Panc1 (cell line): ENCODE measurements around the gene VPS36.

Experiments
- CTCF ChIP-seq: fragments of 450-650 bp; IDR thresholded peaks from 2 replicates; pipeline ENCODE4 v1.5.1; 2017; ENCODE audit warnings: mild to moderate bottlenecking
- POLR2AphosphoS5 ChIP-seq: IDR thresholded peaks from 2 replicates; pipeline ENCODE4 v1.6.1; 2012; ENCODE audit warnings: mild to moderate bottlenecking, low read depth, low read length, moderate library complexity
- REST ChIP-seq, 2 experiments: IDR thresholded peaks; 2 replicates each; pipeline ENCODE4 v1.6.1; 2011 to 2012; ENCODE audit warnings: low read depth in 2 of 2, control low read depth in 1 of 2, low read length in 1 of 2, mild to moderate bottlenecking in 1 of 2, moderate library complexity in 1 of 2; ENCODE audit not compliant: insufficient read depth in 1 of 2
- TCF7L2 ChIP-seq: IDR thresholded peaks from 2 replicates; pipeline ENCODE4 v1.6.1; 2011; ENCODE audit warnings: mild to moderate bottlenecking, low read depth, low read length, inconsistent platforms

GRCh38 chr13:52450012-52450792 is at the start of gene VPS36:
- TF ChIP-seq REST (IDR thresholded peaks at IDR 0.05; ENCODE audit: insufficient read depth in 1 of 2, low read depth in 2 of 2, low read length in 1 of 2) (no peak), CTCF (peak; percentile 99), POLR2AphosphoS5 (peak; percentile 73), TCF7L2 (no peak)
